Spinal cord (tissue), 10 donors: ENCODE results near the gene COX8A. TPM values are rescaled to one million over a fixed set of nuclear protein-coding genes. Genes with fewer than 3 reads are reported as not detected.
A peak's percentile ranks its signal among the peaks of the same experiment; 100 is the strongest.

ENCODE experiments used
- DNase-seq, 6 donors: peaks; one replicate each; pipeline versions ENCODE4 v3.0.0 to v3.0.0-alpha.2; 2013 to 2015; ENCODE audit warnings: low spot score in 6 of 6, low read depth in 4 of 6
- H3K27ac ChIP-seq: one replicate; pipeline ENCODE4 v1.5.1; 2013; ENCODE audit warnings: low read depth, low read length, control low read depth
- H3K27me3 ChIP-seq: one replicate; pipeline ENCODE4 v1.6.1; 2013; ENCODE audit warnings: low read length; ENCODE audit not compliant: control insufficient read depth, insufficient read depth
- H3K36me3 ChIP-seq: one replicate; pipeline ENCODE4 v1.6.1; 2013; ENCODE audit warnings: low read length; ENCODE audit not compliant: control insufficient read depth, insufficient read depth
- H3K4me1 ChIP-seq: one replicate; pipeline ENCODE4 v1.6.1; 2013; ENCODE audit warnings: low read length; ENCODE audit not compliant: control insufficient read depth, insufficient read depth
- H3K4me3 ChIP-seq: one replicate; pipeline ENCODE4 v1.5.1; 2013; ENCODE audit warnings: low read depth, low read length, control low read depth
- H3K9me3 ChIP-seq: one replicate; pipeline ENCODE4 v1.6.1; 2013; ENCODE audit warnings: low read length; ENCODE audit not compliant: control insufficient read depth, insufficient read depth
- WGBS: methylation state at CpG from one replicate; pipeline ENCODE4 v1.1.5; 2013; ENCODE audit warnings: missing lambda C conversion rate; ENCODE audit not compliant: insufficient coverage; 5-methylcytosine and 5-hydroxymethylcytosine counted together
- polyA plus RNA-seq, 2 donors: library from polyadenylated mRNA; unstranded; fragments of 120-200 nt; gene quantifications; one replicate each; pipeline ENCODE4 v1.2.1, GENCODE V29; 2013; ENCODE audit not compliant: insufficient read length in 2 of 2
- total RNA-seq, 2 donors: library from RNA; depleted of rRNA in 1 of 2; stranded (reverse); fragments of 120-200 nt in 1 of 2; fragments of >200 nt in 1 of 2; gene quantifications; one replicate each; pipeline versions ENCODE4 v1.2.3 to v1.2.4, GENCODE V29; 2013 to 2014
- donor health status: healthy.

Gene COX8A
- total and polyA plus RNA-seq, 4 donors: 303 to 558 (median 391) TPM

- no peaks in the 10 kb centered on the region for H3K27me3 ChIP-seq
- H3K4me1 ChIP-seq: peaks cover 37% of the 10 kb centered on the region
- peak overlapping the region; percentile 93 for H3K4me3 ChIP-seq
- 32% methylated on average over 22 of the region's 25 CpGs for WGBS
- DNase-seq: no peak
- H3K27ac ChIP-seq: no peak overlapping the region
- H3K9me3 ChIP-seq: no peaks in the 10 kb centered on the region
- H3K36me3 ChIP-seq: peaks cover 52% of the 10 kb centered on the region
Measured at GRCh38 chr11:63986932-63987513, 12.6 kb downstream of the COX8A start.

- Histone ChIP-seq H3K9me3 (no peaks in the 10 kb centered on the region), H3K27ac (no peak overlapping the region), H3K4me3 (no peak overlapping the region), H3K27me3 (no peaks in the 10 kb centered on the region), H3K4me1 (peaks cover 20% of the 10 kb centered on the region), H3K36me3 (peaks cover 86% of the 10 kb centered on the region)
- WGBS: 78% methylated on average over 9 of the region's 10 CpGs
- DNase-seq: no peak
Measured at GRCh38 chr11:63991558-63991957, 17.1 kb downstream of the COX8A start.

GRCh38 chr11:63993100-63993499 lies 18.7 kb downstream of the COX8A start:
- WGBS: 93% methylated on average over 5 of the region's 5 CpGs
- DNase-seq: no peak
- no peaks in the 10 kb centered on the region for H3K27me3 ChIP-seq
- peaks cover 96% of the 10 kb centered on the region for H3K36me3 ChIP-seq
- H3K27ac ChIP-seq: no peak overlapping the region
- H3K4me1 ChIP-seq: peaks cover 10% of the 10 kb centered on the region
- H3K4me3 ChIP-seq: no peak overlapping the region
- no peaks in the 10 kb centered on the region for H3K9me3 ChIP-seq

- Histone ChIP-seq H3K4me1 (peaks cover 16% of the 10 kb centered on the region), H3K27ac (no peak overlapping the region), H3K4me3 (no peak overlapping the region), H3K9me3 (no peaks in the 10 kb centered on the region), H3K27me3 (peaks cover 3% of the 10 kb centered on the region), H3K36me3 (peaks cover 96% of the 10 kb centered on the region)
- DNase-seq: no peak
- 82% methylated on average over 4 of the region's 6 CpGs for WGBS
Measured at GRCh38 chr11:63993993-63994392, 19.6 kb downstream of the COX8A start.

GRCh38 chr11:63996512-63996911 lies 22.1 kb downstream of the COX8A start:
- H3K9me3 ChIP-seq: no peaks in the 10 kb centered on the region
- peaks cover 79% of the 10 kb centered on the region for H3K36me3 ChIP-seq
- H3K27ac ChIP-seq: no peak overlapping the region
- peaks cover 36% of the 10 kb centered on the region for H3K4me1 ChIP-seq
- no peak overlapping the region for H3K4me3 ChIP-seq
- no peak for DNase-seq
- WGBS: 92% methylated on average over 18 of the region's 18 CpGs
- peaks cover 10% of the 10 kb centered on the region for H3K27me3 ChIP-seq

GRCh38 chr11:63997104-63997700 lies 22.8 kb downstream of the COX8A start:
- Histone ChIP-seq H3K27ac (no peak overlapping the region), H3K36me3 (peaks cover 76% of the 10 kb centered on the region), H3K4me3 (no peak overlapping the region), H3K4me1 (peaks cover 42% of the 10 kb centered on the region), H3K9me3 (no peaks in the 10 kb centered on the region), H3K27me3 (peaks cover 10% of the 10 kb centered on the region)
- DNase-seq: no peak
- WGBS: 98% methylated on average over 22 of the region's 27 CpGs

GRCh38 chr11:63997801-63998337 lies 23.4 kb downstream of the COX8A start:
- H3K27ac ChIP-seq: no peak overlapping the region
- H3K36me3 ChIP-seq: peaks cover 71% of the 10 kb centered on the region
- peaks cover 10% of the 10 kb centered on the region for H3K27me3 ChIP-seq
- H3K9me3 ChIP-seq: no peaks in the 10 kb centered on the region
- no peak overlapping the region for H3K4me3 ChIP-seq
- 71% methylated on average over 9 of the region's 11 CpGs for WGBS
- H3K4me1 ChIP-seq: peaks cover 49% of the 10 kb centered on the region
- no peak for DNase-seq

- Histone ChIP-seq H3K27ac (no peak overlapping the region), H3K36me3 (peaks cover 64% of the 10 kb centered on the region), H3K4me3 (no peak overlapping the region), H3K27me3 (peaks cover 10% of the 10 kb centered on the region), H3K9me3 (no peaks in the 10 kb centered on the region), H3K4me1 (peaks cover 52% of the 10 kb centered on the region)
- DNase-seq: no peak
- WGBS: 47% methylated on average over 54 of the region's 54 CpGs
Measured at GRCh38 chr11:63998558-63999348, 24.3 kb downstream of the COX8A start.

GRCh38 chr11:63999349-64000025 lies 25.1 kb downstream of the COX8A start:
- Histone ChIP-seq H3K4me3 (peak overlapping the region; percentile 2), H3K4me1 (peaks cover 60% of the 10 kb centered on the region), H3K27ac (no peak overlapping the region), H3K27me3 (peaks cover 10% of the 10 kb centered on the region), H3K36me3 (peaks cover 58% of the 10 kb centered on the region), H3K9me3 (no peaks in the 10 kb centered on the region)
- 8% methylated on average over 40 of the region's 59 CpGs for WGBS
- DNase-seq: peak in 2 of 6 donors; percentile 53 to 63
